ENCODE data around the gene SEMA6B. TPM values are rescaled to one million over a fixed set of nuclear protein-coding genes. Genes with fewer than 3 reads are reported as not detected.

The SEMA6B gene
- total and polyA plus RNA-seq, 8 donors, result 1.2 to 6.7 (median 2.0) TPM; not detected in 1

DNA sequence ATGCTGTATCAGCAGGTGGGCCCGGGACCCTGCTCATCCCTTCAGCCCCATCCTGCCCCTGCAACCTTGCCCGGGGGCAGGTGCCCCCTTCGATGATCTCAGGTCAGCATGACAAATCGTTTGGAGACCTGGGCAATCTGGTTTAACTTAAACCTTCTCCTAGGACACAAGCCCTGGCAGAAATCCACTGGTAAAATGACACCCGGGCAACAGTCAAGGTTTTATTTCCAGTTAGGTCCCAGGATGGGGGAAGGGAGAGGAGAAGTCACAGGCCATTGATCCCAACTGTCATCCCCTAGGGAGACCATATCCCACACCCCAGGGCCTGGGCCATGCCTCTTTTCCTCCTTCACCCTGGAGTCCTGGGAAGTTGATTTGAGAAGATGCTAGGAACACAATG is 22.7 kb downstream of the SEMA6B start:
- intact Hi-C loops (cut with DNase I; ENCODE audit: low total_unique reads), result no loop called here
- Histone ChIP-seq H3K4me3 (peak overlapping the region in 1 of 4 donors; percentile 50), H3K27ac (peak overlapping the region in 4 of 5 donors; percentile 15 to 24 (median 20)), H3K36me3 (no peaks in the 10 kb centered on the region), H3K4me1 (peaks cover 12 to 65% (median 59%) of the 10 kb centered on the region in 4 donors), H3K27me3 (peaks cover 0 to 46% (median 12%) of the 10 kb centered on the region in 3 donors), H3K9me3 (peaks cover 0 to 6% (median 0%) of the 10 kb centered on the region in 4 donors)
- DNase-seq, result no peak
- TF ChIP-seq POLR2A (IDR thresholded peaks at IDR 0.05) (no peak), CTCF (IDR thresholded peaks at IDR 0.05) (no peak), EP300 (IDR thresholded peaks at IDR 0.05) (no peak), POLR2AphosphoS5 (IDR thresholded peaks at IDR 0.05) (no peak)
- WGBS, 5 donors, result 35 to 55% (median 39%) methylated on average over 5 of the region's 5 CpGs

- intact Hi-C loops (cut with DNase I; ENCODE audit: low total_unique reads), result no loop called here
- 6 to 19% (median 8%) methylated on average over 25 to 49 of the region's 49 CpGs for WGBS, 5 donors
Measured at GRCh38 chr19:4534836-4535658, 24.4 kb downstream of the SEMA6B start, which contains the start of gene PLIN5. PLIN5 (minus strand) TSS chr19:4535224; CDS start chr19:4534074, 1,150 bp downstream.

DNA sequence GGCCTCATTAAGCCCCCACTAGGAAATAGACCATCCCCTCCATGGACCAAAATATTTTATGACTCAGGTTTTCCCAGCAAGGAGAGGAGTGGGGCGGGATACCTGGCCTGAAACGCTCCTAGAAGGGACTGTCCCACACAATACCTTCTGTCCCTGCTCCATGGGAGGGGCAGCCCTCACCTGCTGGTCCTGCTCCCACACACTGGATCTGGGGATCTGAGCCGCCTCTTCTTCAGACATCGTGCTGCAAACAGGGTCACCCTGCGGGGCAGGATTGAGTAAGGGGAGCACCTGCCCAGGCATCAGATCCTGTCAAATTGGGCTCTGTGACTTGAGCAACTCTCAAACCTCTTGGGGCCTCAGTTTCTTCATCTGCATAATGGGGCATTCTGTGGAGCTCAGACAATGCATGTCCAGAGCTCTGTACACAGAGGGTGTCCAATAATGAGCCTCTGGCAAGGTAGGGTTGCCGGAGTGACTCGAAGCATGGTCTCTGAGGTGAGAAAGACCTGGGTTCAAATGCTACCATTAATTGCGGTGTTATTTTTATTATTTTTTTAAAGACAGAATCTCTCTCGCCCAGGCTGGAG is 25.6 kb downstream of the SEMA6B start:
- Histone ChIP-seq H3K4me1 (peaks cover 12 to 63% (median 56%) of the 10 kb centered on the region in 4 donors), H3K9me3 (no peaks in the 10 kb centered on the region), H3K27ac (peak overlapping the region in 3 of 5 donors; percentile 23 to 82 (median 72)), H3K4me3 (peak overlapping the region in 2 of 4 donors; percentile 39 to 50), H3K36me3 (peaks cover 0 to 3% (median 0%) of the 10 kb centered on the region in 4 donors), H3K27me3 (peaks cover 0 to 43% (median 9%) of the 10 kb centered on the region in 3 donors)
- intact Hi-C loops (cut with DNase I; ENCODE audit: low total_unique reads), result no loop called here
- no peak for DNase-seq
- no peak for TF ChIP-seq POLR2AphosphoS5 (IDR thresholded peaks at IDR 0.05)
- TF ChIP-seq CTCF (IDR thresholded peaks at IDR 0.05), result no peak
- TF ChIP-seq POLR2A (IDR thresholded peaks at IDR 0.05), result no peak
- no peak for TF ChIP-seq EP300 (IDR thresholded peaks at IDR 0.05)
- WGBS, 5 donors, result 74 to 87% (median 84%) methylated on average over 9 of the region's 9 CpGs

More at GRCh38 chr19:4534836-4535658, 24.4 kb downstream of the SEMA6B start, which contains the start of gene PLIN5:
- no peaks in the 10 kb centered on the region for H3K9me3 ChIP-seq
- H3K4me3 ChIP-seq, result peak within 1 kb of the TSS; percentile 39 to 50 (median 48)
- H3K4me1 ChIP-seq, result peaks cover 12 to 64% (median 62%) of the 10 kb centered on the region in 4 donors
- peak; percentile 93 to 96 for DNase-seq
- peaks cover 0 to 48% (median 12%) of the 10 kb centered on the region in 3 donors for H3K27me3 ChIP-seq
- H3K36me3 ChIP-seq, result no peaks in the 10 kb centered on the region
- TF ChIP-seq POLR2AphosphoS5 (IDR thresholded peaks at IDR 0.05), result peak in 2 of 3 donors; percentile 41 to 79
- TF ChIP-seq POLR2A (IDR thresholded peaks at IDR 0.05), result peak in 1 of 4 donors; percentile 32
- no peak for TF ChIP-seq EP300 (IDR thresholded peaks at IDR 0.05)
- peak within 1 kb of the TSS; percentile 72 to 89 (median 82) for H3K27ac ChIP-seq

GRCh38 chr19:4533334-4533733 is 26.1 kb downstream of the SEMA6B start:
- DNase-seq, result no peak
- H3K27ac ChIP-seq, result peak overlapping the region in 2 of 5 donors; percentile 7 to 82
- peaks cover 0 to 37% (median 9%) of the 10 kb centered on the region in 3 donors for H3K27me3 ChIP-seq
- WGBS, 5 donors, result 82 to 89% (median 84%) methylated on average over 9 of the region's 9 CpGs
- H3K9me3 ChIP-seq, result no peaks in the 10 kb centered on the region
- peaks cover 11 to 57% (median 52%) of the 10 kb centered on the region in 4 donors for H3K4me1 ChIP-seq
- TF ChIP-seq POLR2A (IDR thresholded peaks at IDR 0.05) (no peak), EP300 (IDR thresholded peaks at IDR 0.05) (no peak), POLR2AphosphoS5 (IDR thresholded peaks at IDR 0.05) (no peak), CTCF (IDR thresholded peaks at IDR 0.05) (no peak)
- peaks cover 0 to 5% (median 0%) of the 10 kb centered on the region in 4 donors for H3K36me3 ChIP-seq
- H3K4me3 ChIP-seq, result no peak overlapping the region
- intact Hi-C loops (cut with DNase I; ENCODE audit: low total_unique reads), result no loop called here

Measured in stomach (tissue), 9 donors.